ENCODE data around the gene AHNAK.
A peak's percentile ranks its signal among the peaks of the same experiment; 100 is the strongest.
"Not testable (repeated sequence)": the region's sequence is repeated elsewhere in the genome, so short reads cannot be mapped to it uniquely, and the experiment has no call there.

The AHNAK gene

DNA sequence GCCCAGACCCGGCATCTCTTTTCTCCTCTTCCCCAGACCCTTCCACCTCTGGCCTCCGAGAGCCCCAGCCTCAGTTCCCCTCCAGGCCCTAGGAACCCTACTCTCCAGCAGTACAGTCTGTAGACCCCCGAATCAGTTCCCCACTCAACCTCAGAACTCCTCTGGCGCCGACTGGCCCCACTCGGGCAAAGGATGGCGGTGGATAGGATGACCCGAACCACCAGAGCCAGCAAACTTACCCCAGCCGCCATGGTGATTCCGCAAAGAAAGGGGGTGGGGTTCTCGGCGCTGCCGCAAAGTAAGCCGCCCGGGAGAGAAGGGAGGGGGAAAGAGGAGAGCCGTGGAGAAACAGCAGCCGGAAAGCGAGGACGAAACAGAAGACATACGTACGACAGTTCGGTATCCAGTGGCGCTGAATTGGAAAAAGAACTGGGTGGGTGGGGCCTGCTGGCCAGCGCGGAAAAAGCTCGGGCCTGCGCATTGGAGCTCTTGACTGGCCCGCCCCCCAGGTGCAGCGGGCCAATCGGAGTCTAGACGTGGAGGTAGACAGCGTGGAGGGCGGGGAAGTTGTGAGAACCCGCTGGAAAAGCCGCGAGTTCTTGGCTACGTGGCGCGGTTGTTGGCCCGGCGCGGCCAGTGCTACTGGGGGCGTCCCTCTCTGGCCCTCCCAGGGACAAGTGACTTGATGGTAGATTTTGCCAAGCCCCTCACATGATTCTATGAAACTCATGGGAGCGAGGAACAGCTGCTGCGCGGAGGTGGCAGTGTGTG is 27.2 kb upstream of the AHNAK start, which contains the start of gene EEF1G:
Gene EEF1G, minus strand, starts transcription at position 300 of the 771 bp plus-strand sequence. Its CDS starts 49 bp downstream, at position 251.
- DNase-seq (ENCODE audit: low spot score) = peak; percentile 97

DNA sequence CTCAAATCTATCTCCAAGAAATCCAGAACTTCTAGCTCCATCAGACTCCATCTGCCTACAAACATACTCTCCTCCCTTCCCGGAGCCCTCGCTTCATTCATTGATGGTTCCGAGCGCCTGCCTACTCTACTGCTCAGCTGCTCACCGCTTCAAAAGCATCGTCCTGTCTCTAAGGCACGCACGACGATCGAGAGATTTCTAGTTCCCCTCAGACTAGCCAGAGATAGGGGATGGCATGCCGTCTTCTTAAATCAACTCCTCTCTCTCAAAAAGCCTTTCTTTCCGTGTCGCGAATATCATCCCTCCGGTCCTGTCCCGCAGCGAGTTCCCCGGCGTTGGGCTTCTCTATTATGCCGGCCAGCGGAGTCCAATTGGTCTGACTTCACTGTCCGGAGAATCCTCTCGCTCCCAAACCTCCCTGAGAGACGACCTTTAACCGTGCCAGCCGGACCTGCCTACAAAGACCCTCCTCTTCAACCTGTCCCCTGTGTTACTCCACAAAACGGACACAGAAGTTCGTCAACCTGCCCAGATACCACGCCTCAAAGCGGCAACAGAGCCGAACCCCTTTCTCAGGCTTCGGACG is 26.5 kb upstream of the AHNAK start:
- DNase-seq (ENCODE audit: low spot score) = peak; percentile 34

DNA sequence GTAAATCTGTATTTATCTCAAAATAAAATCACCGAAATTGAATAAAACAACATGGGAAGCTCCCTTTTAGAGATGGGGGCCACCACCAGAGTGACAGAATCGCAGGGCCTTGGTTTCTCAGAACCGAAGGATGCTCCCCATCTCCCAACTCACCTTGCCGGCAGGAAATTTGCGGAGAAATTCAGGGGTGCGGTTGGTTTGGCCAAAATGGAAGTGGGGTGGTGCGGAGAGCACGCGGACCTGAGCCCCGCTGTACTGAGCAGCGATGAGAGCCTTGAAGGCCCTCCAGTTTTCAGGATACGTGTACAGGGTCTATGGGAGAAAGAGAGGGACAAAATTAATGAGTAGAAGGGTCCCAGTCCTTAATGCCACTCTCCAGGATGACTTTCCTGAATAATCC is 25.8 kb upstream of the AHNAK start:
- no peak for DNase-seq (ENCODE audit: low spot score)

DNA sequence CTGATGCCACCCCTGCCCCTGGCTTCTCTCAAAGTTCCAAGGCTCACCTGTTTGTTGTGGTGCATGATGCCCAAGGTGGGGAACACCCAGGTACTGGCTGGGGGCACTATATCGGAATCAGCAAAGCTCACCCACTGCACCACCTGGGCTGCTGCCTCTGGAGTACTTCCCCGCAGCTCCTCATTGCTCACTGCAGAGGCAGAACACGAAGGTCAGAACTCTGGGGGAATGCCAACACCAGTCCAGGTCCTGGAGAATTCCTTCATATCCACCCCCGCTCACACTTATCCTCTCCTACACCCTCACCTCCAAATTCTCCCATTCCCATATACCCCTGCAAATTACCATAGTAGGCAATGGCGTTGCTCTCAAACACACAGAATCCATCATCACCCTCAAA is 24.9 kb upstream of the AHNAK start:
- not testable (repeated sequence) for DNase-seq (ENCODE audit: low spot score)

GRCh38 chr11:62570903-62571302 is 24.3 kb upstream of the AHNAK start:
- not testable (repeated sequence) for DNase-seq (ENCODE audit: low spot score)

DNA sequence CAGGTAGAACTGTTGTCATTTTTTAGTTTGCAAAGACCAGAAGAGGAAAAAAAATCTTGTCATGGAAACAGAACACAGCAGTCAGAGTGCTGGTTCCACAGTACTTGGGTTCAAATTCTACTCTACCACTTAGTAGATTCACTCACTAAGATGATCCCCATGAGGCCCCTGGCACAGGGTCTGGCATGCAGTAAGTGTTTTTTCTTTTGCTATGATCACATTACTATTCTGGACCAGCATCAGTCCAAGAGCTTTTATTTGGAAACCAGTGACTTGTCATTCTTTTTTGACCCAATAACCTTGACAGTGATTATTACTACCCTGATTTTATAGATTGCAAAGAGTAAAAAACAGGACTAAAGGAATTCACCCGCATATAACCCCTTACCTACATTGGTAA is 23.0 kb upstream of the AHNAK start:
- DNase-seq (ENCODE audit: low spot score) = no peak

DNA sequence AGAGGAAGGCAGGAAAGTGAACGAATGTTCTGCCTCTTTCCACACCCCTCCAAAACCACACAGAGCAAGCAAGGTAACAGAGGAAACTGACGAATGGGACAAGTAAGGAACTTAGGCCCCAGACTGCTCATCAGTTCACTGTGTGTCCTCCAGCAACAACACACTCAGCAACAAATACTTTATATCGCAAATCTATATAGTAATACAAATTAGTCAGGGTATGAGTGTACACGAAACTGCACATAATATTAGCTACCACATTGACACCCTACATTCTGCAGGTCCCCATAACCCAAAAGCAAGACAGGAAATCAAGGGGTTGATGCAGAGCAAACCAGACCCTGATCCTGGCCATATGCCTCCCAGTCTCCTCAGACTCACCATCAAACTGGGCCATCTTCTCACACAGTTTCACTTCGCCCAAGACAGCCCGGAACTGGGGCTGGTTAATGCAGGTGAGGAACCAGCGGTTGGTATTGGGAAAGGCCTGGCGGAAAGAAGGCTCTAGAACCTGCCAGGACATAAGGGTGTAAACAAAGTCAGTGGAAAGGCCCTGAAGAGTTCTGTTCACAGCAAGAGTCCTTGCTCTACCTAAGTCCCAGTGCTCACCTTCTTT is 20.5 kb upstream of the AHNAK start:
- DNase-seq (ENCODE audit: low spot score) = no peak

DNA sequence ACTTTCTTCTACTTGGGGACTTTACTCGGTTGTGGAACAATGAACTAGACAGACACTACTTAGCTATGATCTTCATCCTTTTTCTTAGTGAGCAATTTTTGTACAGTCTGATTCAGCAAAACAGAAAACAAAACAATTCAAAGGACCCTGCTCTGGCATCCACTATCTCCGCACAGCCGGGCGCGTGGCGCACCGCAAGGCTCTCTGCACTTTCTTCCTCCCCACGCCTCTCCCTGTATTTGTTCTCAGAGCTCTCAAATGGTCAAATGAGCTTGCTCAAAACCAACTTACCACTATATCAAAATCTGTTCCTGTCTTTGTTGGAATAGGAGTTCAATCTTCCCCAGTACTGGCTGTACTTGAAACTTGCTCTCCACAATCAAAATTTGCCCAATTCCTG is 19.6 kb upstream of the AHNAK start:
- no peak for DNase-seq (ENCODE audit: low spot score)

DNA sequence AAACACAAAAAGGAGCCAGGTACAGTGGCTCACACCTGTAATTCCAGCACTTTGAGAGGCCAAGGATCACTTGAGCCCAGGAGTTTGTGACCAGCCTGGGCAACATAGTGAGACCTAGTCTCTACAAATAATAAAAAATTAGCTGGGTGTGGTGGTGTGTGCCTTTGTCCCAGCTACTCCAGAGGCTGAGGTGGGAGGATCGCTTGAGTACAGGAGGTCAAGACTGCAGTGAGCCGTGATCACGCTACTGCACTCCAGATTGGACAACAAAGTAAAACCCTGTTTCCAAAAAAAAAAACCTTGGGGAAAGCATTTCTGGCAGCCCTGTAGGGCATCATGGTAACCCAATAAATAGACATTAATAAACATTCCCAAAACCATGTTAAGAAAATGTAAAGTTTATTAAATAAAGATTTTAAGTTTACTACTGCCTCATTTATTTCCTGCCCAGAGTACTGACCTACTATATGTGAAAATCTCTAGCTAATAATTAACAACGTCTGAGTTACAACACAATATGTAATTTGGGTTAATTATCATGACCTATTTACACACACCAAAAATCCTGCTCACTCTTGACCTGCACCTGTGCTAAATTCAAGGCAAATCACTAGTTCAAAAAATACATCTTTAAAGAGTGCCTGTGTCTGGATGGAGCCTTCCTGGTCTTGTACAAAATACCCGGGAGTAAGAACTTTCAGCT is 18.6 kb upstream of the AHNAK start:
- DNase-seq (ENCODE audit: low spot score) = no peak

DNA sequence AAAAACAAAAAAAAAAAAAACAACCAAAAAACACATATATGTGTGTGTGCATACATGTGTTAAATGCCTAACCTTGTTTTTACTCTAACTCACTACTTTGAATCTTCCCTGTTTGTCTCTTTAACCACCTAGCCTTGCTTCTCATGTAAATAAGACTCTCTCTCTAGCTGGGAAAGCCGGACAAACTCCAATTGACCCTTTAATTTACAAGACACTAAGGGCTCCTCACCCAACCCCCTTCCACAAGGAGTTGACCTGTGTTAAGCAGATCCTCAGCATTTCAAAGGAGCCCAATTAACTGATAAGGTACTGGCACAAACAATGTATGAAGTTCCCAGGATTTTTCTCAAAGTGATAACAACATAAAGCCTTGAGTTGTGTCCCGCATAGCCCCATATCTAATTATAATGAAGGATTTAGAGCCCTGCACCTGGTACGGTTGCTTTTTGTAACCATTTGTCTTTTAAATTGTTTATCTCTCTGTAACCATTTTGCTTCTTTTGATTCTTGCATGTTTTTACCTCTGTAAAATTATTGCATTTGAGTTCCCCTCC is 15.1 kb upstream of the AHNAK start:
- DNase-seq (ENCODE audit: low spot score) = not testable (repeated sequence)

DNA sequence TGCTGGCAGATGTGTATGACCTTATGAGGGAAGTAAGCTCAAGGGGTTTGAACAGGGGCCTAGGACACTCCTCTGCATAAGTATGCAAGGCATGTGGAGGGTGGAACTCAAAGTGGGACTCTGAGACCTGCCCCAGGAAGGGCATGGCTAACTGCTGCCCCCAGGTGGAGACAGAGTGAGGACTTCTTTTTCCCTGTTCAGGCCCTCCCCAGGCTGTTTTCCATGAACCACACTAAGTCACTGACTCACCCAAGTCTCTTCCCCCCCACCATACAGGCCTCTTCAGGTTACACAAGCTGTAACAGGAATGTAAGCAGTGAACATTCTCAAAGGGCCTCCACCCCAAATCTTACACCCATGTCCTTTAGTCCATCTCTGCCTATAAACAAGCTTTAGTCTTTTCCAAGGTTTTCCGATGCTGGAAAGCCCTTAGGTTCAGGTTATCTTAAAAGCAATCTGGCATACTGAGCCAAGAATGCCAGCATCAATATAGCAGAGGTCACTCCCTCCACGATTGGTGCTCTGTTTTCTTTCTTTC is 14.0 kb upstream of the AHNAK start:
- peak; percentile 73 for DNase-seq (ENCODE audit: low spot score)

DNA sequence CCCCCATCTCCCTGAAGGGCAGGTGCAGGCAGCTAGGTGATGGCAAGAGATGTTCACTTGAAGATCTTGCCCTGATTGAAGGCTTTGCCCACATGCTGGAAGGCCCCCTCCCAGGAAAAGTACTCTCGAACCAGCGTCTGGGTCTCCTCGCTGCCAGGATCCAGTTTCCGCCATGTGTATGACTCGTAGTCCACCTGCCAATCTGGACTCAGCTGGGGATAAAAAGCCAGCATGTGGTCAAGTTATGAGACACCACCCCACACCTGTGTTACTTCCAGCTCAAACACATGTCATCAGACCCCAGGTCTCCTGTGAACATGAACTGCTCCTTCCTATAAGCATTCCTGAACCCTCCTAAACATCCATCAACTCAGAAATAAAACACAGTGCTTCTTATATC is 13.0 kb upstream of the AHNAK start:
- DNase-seq (ENCODE audit: low spot score) = not testable (repeated sequence)

DNA sequence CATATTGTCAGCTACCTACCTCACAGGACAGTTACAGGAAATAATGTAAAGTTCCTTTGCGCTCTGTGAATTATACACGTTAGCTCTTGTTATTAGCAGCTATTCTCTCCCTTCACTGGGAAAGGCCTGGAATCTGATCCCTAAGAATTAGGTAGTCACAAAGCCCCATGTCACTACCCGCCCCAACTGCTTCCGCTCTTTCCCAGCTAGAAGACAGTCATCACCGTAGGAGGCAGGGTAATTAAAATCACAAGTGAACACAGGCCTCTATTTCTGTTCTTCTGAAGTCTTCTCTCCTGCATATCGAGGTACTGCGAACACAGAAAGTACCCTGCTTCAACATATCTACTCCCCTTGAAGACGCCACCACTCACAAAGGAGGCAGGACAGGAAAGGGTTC is 12.6 kb upstream of the AHNAK start:
- no peak for DNase-seq (ENCODE audit: low spot score)

DNA sequence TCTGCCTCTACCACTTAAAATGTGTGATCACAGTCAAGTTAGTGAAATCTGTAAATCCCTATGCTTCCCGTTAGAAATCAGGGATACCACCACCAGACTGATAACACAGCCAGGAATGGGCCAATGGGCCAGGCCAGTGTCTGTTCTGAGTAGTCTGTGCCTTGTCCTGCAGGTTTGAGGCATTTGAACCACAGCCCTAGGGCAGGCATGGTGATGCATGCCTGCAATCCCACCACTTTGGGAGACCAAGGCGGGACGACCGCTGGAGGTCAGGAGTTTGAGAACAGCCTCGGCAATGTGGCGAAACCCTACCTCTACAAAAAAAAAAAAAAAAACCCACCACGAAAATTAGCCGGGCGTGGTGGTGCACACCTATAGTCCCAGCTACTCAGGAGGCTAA is 12.1 kb upstream of the AHNAK start:
- no peak for DNase-seq (ENCODE audit: low spot score)

DNA sequence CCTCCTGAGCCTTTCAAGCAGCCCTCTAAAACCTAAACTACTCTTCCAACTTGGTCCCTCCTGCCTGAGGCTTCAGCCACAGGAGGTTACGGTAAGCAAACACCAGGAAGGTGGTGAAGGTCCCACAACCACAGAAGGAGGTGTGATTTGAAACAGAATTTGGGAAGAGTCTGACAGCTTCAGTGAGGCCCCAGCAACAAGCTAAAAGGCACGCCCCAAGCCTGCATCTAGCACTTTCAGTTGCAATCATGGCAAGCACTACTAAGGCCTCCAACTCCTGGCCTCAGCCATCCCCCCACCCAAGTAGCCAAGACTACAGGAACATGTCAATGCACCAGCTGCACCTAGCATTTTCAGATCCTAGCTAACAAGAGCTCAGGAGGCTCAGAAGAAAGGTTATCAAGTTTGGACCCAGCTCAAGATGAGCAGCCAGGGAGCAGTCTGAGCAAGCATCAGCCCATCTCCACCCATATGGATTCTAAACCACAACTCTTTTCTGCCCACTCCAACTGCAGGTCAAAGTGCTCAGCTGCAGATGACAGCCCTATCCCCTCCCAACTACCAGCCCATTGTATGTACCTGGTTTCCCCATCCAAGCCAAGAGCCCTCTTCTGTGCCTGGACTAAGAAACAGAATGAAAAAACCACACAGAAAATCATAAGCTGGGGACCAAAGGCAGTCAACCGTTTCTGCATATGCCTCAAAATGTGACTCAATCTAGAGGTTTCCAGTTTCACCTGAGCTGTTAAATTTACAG is 10.4 kb upstream of the AHNAK start:
- no peak for DNase-seq (ENCODE audit: low spot score)

DNA sequence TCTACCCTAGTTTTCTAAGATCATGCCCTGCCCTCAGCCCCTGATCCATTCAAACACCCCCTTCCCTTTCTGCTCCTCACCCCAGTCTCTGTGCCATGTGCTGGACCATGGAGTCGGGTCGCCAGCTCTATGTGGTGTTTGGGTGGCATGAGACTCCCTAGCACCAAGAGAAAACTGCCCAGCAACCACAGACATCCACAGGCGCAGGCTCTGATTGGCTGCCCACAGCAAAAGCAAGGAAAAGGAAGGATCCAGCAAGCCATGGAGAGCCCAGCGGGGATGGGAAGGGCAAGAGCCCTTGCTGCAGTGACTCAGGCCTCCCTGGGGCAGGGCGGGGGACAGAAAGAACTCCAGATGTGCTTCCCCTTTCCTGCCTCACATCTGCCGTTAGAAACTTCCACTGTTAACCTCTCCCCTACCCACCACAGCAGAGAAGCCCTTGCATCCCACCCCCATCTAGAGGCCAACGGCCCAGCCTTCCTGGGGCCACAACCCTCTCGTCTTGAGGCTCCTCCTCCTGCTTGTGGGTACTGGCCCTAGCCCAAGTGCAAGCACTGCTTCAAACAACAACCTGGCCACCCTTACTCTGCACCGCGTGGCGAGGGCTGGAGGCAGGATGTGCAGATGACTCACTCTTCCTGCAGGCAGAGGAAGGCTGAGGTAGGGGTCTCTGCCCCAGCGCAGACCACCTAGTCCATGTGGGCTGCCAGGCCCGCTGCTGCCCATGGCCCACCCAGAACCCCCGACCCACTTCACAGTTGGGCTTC is 9.7 kb upstream of the AHNAK start:
- peak; percentile 82 for DNase-seq (ENCODE audit: low spot score)

GRCh38 chr11:62555464-62556107 is 9.0 kb upstream of the AHNAK start:
- DNase-seq (ENCODE audit: low spot score) = no peak

GRCh38 chr11:62554387-62555167 is 8.0 kb upstream of the AHNAK start:
- no peak for DNase-seq (ENCODE audit: low spot score)

DNA sequence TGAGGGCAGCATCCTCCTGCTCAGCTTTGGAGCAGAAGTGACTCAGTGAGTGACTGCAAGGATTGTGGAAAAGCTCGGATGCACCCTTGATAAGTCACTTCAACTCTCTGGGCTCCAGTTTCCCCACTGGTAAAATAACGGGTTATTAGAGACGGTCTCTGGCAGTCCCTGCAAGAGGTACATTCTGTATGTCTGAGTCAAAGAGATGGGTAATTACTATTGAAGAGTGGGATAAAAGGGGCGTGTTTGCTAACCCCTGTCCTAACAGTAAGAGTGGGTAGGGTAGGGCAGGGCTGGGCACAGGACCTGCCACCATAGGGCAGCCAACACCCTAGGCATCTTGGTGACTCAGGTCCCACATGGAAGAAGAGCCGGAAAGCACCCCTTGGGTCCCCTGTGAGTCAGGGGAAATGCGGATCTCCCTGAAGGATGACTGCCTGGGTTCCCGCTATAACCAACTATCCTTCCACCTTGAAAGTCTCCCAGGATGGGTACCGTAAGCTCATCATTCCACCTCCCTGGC is 7.3 kb upstream of the AHNAK start:
- no peak for DNase-seq (ENCODE audit: low spot score)
